H1 (cell line): ENCODE data around the gene UFD1. TPM values are rescaled to one million over a fixed set of nuclear protein-coding genes. Genes with fewer than 3 reads are reported as not detected.

Experiments used
- CBX5 ChIP-seq: fragments of 300-800, 300-1000 bp; sonication (generic); IDR thresholded peaks from 2 replicates; pipeline ENCODE4 v1.7.1; 2016; ENCODE audit warnings: antibody characterized with exemption, low read length, low read depth
- CEBPB ChIP-seq: IDR thresholded peaks from 2 replicates; pipeline ENCODE4 v1.6.1; 2012; ENCODE audit warnings: low read depth, low read length
- POU5F1 ChIP-seq: IDR thresholded peaks from 2 replicates; pipeline ENCODE4 v1.6.1; 2011; ENCODE audit warnings: low read depth, mild to moderate bottlenecking, low read length, moderate library complexity
- RAD21 ChIP-seq, 2 experiments: IDR thresholded peaks in 1 of 2; conservative IDR thresholded peaks in 1 of 2; 2 replicates each; pipeline ENCODE4 v1.6.1; 2011; ENCODE audit warnings: low read depth in 2 of 2, low read length in 2 of 2, improper control_type of control experiment in 1 of 2, inconsistent platforms in 1 of 2, mild to moderate bottlenecking in 1 of 2, moderate library complexity in 1 of 2
- RBBP5 ChIP-seq: IDR thresholded peaks from 2 replicates; pipeline ENCODE4 v1.7.1; 2012; ENCODE audit warnings: low read depth, mild to moderate bottlenecking, inconsistent platforms, low read length, moderate library complexity, borderline replicate concordance
- SP4 ChIP-seq: IDR thresholded peaks from 2 replicates; pipeline ENCODE4 v1.6.1; 2012; ENCODE audit warnings: low read length, inconsistent platforms
- TAF1 ChIP-seq: IDR thresholded peaks from 2 replicates; pipeline ENCODE4 v1.6.1; 2011; ENCODE audit warnings: mild to moderate bottlenecking, low read depth, low read length
- TAF7 ChIP-seq: optimal IDR thresholded peaks from 2 replicates; pipeline ENCODE3; 2011; ENCODE audit warnings: low read depth, mild to moderate bottlenecking, inconsistent platforms, low read length, moderate library complexity, borderline replicate concordance
- USF2 ChIP-seq: IDR thresholded peaks from 2 replicates; pipeline ENCODE4 v1.6.1; 2011; ENCODE audit warnings: low read length, improper control_type of control experiment
- polyA plus RNA-seq, 7 experiments: library from polyadenylated mRNA; depleted of rRNA in 3 of 7; stranded (reverse) in 5 of 7; unstranded in 2 of 7; fragments of >200 nt in 5 of 7; fragments of 200-250 nt in 2 of 7; gene quantifications; 1 replicate in 5 of 7; 2 replicates in 1 of 7; 4 replicates in 1 of 7; pipeline versions ENCODE4 v1.2.1 to v1.2.3, GENCODE V29; 2011 to 2013; ENCODE audit warnings: missing spikeins in 2 of 7, mixed read lengths in 2 of 7
- total RNA-seq: library from RNA; stranded (reverse); fragmentation: NEBNext Ultra II Directional; extraction: Animal tissue kit (Norgen Biotek cat#: 25700); gene quantifications from 2 replicates; pipeline ENCODE4 v1.2.1, GENCODE V29; 2021

The UFD1 gene
- total and polyA plus RNA-seq, 2 of the 8 experiments (the other 6 are each of a cell fraction or from before 2014, with no cell fraction given), result 74.6 to 116 TPM

- TF ChIP-seq CEBPB (no peak), TAF7 (no peak), POU5F1 (no peak), SP4 (no peak), USF2 (no peak), RAD21 (IDR thresholded peaks at IDR 0.05 in 1 of 2, conservative IDR thresholded peaks at IDR 0.05 in 1 of 2; ENCODE audit: low read depth in 2 of 2, low read length in 2 of 2) (no peak), RBBP5 (no peak), CBX5 (no peak), TAF1 (no peak)
Observed at GRCh38 chr22:19406846-19407245, 72.1 kb downstream of the UFD1 start (continued).
